WTC11 (cell line): Measurements from ENCODE around the gene SLC35F1.

ENCODE experiments used
- TP53 ChIP-seq: sonication (generic); formaldehyde crosslinking; IDR thresholded peaks from 2 replicates; pipeline ENCODE4 v1.8.1; 2023; ENCODE audit warnings: mild to moderate bottlenecking, missing genetic modification reagents
- ZNF138 ChIP-seq: sonication (generic); formaldehyde crosslinking; conservative IDR thresholded peaks from 2 replicates; pipeline ENCODE4 v1.8.1; 2022; ENCODE audit warnings: mild to moderate bottlenecking, moderate library complexity, missing genetic modification reagents
- TF ChIP-seq, protein P1 (sequence below): sonication (generic); formaldehyde crosslinking; IDR thresholded peaks from 2 replicates; pipeline ENCODE4 v1.8.1; 2022; ENCODE audit warnings: low read depth, missing genetic modification reagents, borderline replicate concordance
- TF ChIP-seq, protein P2 (sequence below): fragments of 200-600 bp; IDR thresholded peaks from 2 replicates; pipeline ENCODE4 v1.8.0; 2022; ENCODE audit warnings: antibody characterized with exemption
- TF ChIP-seq, protein P3 (sequence below): sonication (generic); formaldehyde crosslinking; IDR thresholded peaks from 2 replicates; pipeline ENCODE4 v1.8.0; 2022; ENCODE audit warnings: mild to moderate bottlenecking, missing genetic modification reagents
- TF ChIP-seq, protein P4 (sequence below): sonication (generic); formaldehyde crosslinking; conservative IDR thresholded peaks from 2 replicates; pipeline ENCODE4 v1.8.1; 2022; ENCODE audit warnings: mild to moderate bottlenecking, missing genetic modification reagents

DNA sequence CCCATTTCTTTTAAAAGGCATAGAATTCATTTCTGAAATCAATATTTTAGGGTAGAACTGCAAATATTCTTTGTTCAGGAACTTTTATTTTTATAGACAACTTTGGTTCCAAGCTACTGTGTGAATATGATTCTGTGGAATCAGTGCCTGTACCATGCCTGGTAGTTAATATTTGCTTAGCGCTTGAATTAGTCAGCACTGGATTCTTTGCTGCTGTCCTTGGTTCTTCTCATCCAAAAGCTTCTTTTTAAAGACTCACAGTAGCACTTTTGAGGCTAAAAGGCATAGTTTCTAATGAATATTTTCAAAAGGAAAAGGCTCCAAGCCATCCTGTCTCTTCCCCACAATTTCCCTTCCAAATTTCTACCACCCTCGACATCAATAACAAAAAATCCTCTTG, 109.5 kb downstream of the SLC35F1 start:
- TF ChIP-seq, protein P1, sequence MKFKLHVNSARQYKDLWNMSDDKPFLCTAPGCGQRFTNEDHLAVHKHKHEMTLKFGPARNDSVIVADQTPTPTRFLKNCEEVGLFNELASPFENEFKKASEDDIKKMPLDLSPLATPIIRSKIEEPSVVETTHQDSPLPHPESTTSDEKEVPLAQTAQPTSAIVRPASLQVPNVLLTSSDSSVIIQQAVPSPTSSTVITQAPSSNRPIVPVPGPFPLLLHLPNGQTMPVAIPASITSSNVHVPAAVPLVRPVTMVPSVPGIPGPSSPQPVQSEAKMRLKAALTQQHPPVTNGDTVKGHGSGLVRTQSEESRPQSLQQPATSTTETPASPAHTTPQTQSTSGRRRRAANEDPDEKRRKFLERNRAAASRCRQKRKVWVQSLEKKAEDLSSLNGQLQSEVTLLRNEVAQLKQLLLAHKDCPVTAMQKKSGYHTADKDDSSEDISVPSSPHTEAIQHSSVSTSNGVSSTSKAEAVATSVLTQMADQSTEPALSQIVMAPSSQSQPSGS (CRISPR knock-in tag), result no peak
- TF ChIP-seq, protein P2, sequence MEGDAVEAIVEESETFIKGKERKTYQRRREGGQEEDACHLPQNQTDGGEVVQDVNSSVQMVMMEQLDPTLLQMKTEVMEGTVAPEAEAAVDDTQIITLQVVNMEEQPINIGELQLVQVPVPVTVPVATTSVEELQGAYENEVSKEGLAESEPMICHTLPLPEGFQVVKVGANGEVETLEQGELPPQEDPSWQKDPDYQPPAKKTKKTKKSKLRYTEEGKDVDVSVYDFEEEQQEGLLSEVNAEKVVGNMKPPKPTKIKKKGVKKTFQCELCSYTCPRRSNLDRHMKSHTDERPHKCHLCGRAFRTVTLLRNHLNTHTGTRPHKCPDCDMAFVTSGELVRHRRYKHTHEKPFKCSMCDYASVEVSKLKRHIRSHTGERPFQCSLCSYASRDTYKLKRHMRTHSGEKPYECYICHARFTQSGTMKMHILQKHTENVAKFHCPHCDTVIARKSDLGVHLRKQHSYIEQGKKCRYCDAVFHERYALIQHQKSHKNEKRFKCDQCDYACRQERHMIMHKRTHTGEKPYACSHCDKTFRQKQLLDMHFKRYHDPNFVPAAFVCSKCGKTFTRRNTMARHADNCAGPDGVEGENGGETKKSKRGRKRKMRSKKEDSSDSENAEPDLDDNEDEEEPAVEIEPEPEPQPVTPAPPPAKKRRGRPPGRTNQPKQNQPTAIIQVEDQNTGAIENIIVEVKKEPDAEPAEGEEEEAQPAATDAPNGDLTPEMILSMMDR, result no peak
- TF ChIP-seq ZNF138 (CRISPR knock-in tag), result no peak
- TF ChIP-seq, protein P3, sequence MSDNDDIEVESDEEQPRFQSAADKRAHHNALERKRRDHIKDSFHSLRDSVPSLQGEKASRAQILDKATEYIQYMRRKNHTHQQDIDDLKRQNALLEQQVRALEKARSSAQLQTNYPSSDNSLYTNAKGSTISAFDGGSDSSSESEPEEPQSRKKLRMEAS, result no peak
- TF ChIP-seq, protein P4, sequence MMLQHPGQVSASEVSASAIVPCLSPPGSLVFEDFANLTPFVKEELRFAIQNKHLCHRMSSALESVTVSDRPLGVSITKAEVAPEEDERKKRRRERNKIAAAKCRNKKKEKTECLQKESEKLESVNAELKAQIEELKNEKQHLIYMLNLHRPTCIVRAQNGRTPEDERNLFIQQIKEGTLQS (CRISPR knock-in tag), result no peak
- no peak for TF ChIP-seq TP53 (CRISPR knock-in tag)
